Brain microvascular endothelial cell (primary cell): ENCODE results near the gene GSK3B.

Experiments used
- DNase-seq: peaks from one replicate; pipeline ENCODE4 v3.0.0-alpha.2; 2020
- H3K27ac ChIP-seq: fragments of 250-450 bp; sonication (Bioruptor Pico); 2 replicates; pipeline ENCODE4 v1.5.1; 2020; ENCODE audit warnings: mild to moderate bottlenecking, moderate library complexity
- H3K27me3 ChIP-seq: fragments of 250-450 bp; sonication (Bioruptor Pico); replicated peaks from 2 replicates; pipeline ENCODE4 v1.5.1; 2020; ENCODE audit warnings: mild to moderate bottlenecking
- H3K36me3 ChIP-seq: fragments of 250-450 bp; sonication (Bioruptor Pico); replicated peaks from 2 replicates; pipeline ENCODE4 v1.5.1; 2020; ENCODE audit warnings: mild to moderate bottlenecking
- H3K4me3 ChIP-seq: 2 replicates; pipeline ENCODE4 v1.5.1; 2011; ENCODE audit warnings: low read depth, mild to moderate bottlenecking, control low read depth, low read length, moderate library complexity
- CTCF ChIP-seq: IDR thresholded peaks from 2 replicates; pipeline ENCODE4 v1.5.1; 2011; ENCODE audit warnings: low read depth, mild to moderate bottlenecking, moderate library complexity, low read length, control low read depth, inconsistent platforms; ENCODE audit errors: missing control alignments
- in situ Hi-C: cut with HindIII; loops from 2 replicates; pipeline ENCODE4 v1.10.0; 2017; ENCODE audit warnings: low sequenced_read_pairs, low pct_ligation_motif_present

GSK3B gene

GRCh38 chr3:120027226-120027625 lies 67.0 kb downstream of the GSK3B start:
- H3K27ac ChIP-seq: no peak overlapping the region
- no peak overlapping the region for H3K4me3 ChIP-seq
- no peaks in the 10 kb centered on the region for H3K36me3 ChIP-seq
- DNase-seq: no peak
- H3K27me3 ChIP-seq: no peaks in the 10 kb centered on the region
- no peak for TF ChIP-seq CTCF
- in situ Hi-C loops: no loop called here

GRCh38 chr3:120025520-120025919 lies 68.7 kb downstream of the GSK3B start:
- Histone ChIP-seq H3K36me3 (no peaks in the 10 kb centered on the region), H3K27ac (no peak overlapping the region), H3K4me3 (no peak overlapping the region), H3K27me3 (no peaks in the 10 kb centered on the region)
- in situ Hi-C loops: no loop called here
- DNase-seq: no peak
- no peak for TF ChIP-seq CTCF

GRCh38 chr3:120024103-120024502 lies 70.1 kb downstream of the GSK3B start:
- DNase-seq: no peak
- in situ Hi-C loops: no loop called here
- TF ChIP-seq CTCF: no peak
- no peak overlapping the region for H3K27ac ChIP-seq
- no peaks in the 10 kb centered on the region for H3K27me3 ChIP-seq
- no peak overlapping the region for H3K4me3 ChIP-seq
- H3K36me3 ChIP-seq: no peaks in the 10 kb centered on the region

- H3K27me3 ChIP-seq: no peaks in the 10 kb centered on the region
- in situ Hi-C loops: no loop called here
- H3K4me3 ChIP-seq: no peak overlapping the region
- H3K36me3 ChIP-seq: no peaks in the 10 kb centered on the region
- TF ChIP-seq CTCF: no peak
- H3K27ac ChIP-seq: peak overlapping the region; percentile 26
- peak; percentile 70 for DNase-seq
These were observed 71.5 kb downstream of the GSK3B start for GRCh38 chr3:120022729-120023128.

- TF ChIP-seq CTCF: no peak
- in situ Hi-C loops: no loop called here
- Histone ChIP-seq H3K27me3 (no peaks in the 10 kb centered on the region), H3K4me3 (no peak overlapping the region), H3K36me3 (no peaks in the 10 kb centered on the region), H3K27ac (no peak overlapping the region)
- DNase-seq: peak; percentile 16
These were observed 72.7 kb downstream of the GSK3B start for GRCh38 chr3:120021523-120021922.

- no peak for TF ChIP-seq CTCF
- no peak overlapping the region for H3K4me3 ChIP-seq
- DNase-seq: no peak
- in situ Hi-C loops: no loop called here
- H3K27ac ChIP-seq: no peak overlapping the region
- H3K27me3 ChIP-seq: no peaks in the 10 kb centered on the region
- no peaks in the 10 kb centered on the region for H3K36me3 ChIP-seq
These were observed 75.9 kb downstream of the GSK3B start for GRCh38 chr3:120018299-120018698.
